ENCODE results near the gene USO1.

USO1 gene

DNA sequence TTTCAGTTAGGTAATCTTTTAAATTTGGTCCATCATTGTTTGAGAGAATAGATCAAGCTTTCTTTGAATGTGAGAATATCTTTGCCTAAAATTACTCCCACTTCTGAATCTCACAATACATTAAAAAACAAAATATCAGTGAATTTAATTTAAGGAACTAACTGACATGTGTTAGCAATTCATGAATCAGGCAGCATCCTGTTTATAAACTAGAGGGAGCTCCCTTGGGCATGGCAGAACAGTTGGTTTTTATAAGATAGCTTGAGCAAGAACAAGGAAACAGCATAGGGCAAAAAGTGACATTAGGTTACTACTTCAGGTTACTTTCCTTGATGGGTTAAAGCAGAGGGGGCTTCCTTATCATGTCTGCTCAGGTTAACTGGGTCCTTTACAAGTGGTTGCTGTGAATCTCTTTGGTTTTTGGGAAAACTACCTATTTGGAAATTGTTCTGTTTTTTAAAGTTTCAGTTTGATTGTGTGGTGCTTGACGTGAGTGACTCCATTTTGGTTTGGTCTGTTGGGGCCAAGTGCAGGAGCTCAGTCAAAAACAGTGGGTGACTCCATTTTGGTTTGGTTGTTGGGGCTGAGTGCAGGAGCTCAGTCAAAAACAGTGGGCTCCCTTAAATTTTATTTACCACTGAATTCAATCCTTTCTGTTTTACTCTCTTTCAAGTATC lies 109.9 kb downstream of the USO1 start:
- no peak overlapping the region for H3K4me3 ChIP-seq (ENCODE audit: low read depth, low read length)
- TF ChIP-seq, protein P1, sequence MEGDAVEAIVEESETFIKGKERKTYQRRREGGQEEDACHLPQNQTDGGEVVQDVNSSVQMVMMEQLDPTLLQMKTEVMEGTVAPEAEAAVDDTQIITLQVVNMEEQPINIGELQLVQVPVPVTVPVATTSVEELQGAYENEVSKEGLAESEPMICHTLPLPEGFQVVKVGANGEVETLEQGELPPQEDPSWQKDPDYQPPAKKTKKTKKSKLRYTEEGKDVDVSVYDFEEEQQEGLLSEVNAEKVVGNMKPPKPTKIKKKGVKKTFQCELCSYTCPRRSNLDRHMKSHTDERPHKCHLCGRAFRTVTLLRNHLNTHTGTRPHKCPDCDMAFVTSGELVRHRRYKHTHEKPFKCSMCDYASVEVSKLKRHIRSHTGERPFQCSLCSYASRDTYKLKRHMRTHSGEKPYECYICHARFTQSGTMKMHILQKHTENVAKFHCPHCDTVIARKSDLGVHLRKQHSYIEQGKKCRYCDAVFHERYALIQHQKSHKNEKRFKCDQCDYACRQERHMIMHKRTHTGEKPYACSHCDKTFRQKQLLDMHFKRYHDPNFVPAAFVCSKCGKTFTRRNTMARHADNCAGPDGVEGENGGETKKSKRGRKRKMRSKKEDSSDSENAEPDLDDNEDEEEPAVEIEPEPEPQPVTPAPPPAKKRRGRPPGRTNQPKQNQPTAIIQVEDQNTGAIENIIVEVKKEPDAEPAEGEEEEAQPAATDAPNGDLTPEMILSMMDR (conservative IDR thresholded peaks at IDR 0.05; ENCODE audit: low read depth, low read length) = no peak
- DNase-seq (ENCODE audit: low read depth) = no peak

DNA sequence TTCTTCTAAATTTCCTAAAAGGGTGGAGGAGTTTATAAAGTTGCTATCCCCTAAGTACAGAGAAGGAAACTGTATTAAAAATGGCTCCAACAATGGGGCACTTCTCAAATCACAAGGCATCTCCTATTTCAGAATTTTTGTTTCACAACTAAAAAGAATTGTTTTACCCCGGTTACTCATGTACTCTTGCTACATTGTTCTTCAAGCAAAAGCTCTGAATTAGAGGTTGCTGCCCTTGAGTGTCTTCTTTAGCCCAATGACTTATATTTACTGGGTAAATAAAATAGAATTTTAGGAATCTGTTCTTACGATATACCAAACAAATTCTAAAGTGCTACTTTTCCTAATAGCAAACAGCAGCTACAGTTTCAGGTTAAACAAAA lies 110.4 kb downstream of the USO1 start:
- TF ChIP-seq, protein P1 (conservative IDR thresholded peaks at IDR 0.05; ENCODE audit: low read depth, low read length) = no peak
- H3K4me3 ChIP-seq (ENCODE audit: low read depth, low read length) = no peak overlapping the region
- no peak for DNase-seq (ENCODE audit: low read depth)

DNA sequence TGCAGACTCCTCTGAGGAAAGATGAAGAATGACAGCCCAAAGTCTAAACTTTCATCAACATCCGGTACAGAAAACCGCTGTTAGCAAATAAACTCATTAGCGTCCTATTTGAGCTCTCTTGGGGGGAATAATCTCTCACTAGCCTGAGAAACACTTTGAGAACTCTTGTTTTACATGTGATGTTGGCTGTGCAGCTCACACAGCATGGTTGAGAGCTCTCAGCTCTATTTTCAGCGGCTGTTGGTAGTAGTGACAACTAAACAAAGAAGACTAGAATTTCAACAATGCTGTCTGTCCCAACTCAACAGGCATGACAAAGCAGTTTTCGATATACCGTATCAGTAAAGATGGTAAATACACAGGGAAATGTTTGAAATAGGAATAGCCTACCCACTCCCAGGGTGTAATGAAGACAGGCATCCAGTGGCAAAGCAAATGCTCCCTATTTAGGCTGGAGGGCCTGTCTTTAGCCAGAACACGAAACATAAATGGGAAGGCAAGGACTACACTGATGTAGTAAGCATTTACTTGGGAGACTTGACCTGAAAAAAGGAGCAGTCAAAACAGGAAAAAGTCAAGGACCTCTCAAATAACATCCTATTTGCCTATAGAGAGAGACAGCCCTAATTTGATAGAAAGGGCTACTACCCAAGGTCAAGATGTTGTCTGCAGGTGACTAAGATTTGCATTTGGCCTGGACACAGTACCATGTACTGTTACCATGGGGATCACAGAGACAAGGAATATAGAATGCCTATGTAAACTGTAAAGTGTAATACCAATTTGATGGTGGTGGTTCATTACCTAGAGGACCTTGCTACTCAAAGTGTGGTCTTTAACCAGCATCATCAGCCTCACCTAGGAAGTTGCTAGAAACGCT lies 117.5 kb downstream of the USO1 start:
- TF ChIP-seq, protein P1 (conservative IDR thresholded peaks at IDR 0.05; ENCODE audit: low read depth, low read length) = no peak
- no peak overlapping the region for H3K4me3 ChIP-seq (ENCODE audit: low read depth, low read length)
- peak; percentile 44 for DNase-seq (ENCODE audit: low read depth)

DNA sequence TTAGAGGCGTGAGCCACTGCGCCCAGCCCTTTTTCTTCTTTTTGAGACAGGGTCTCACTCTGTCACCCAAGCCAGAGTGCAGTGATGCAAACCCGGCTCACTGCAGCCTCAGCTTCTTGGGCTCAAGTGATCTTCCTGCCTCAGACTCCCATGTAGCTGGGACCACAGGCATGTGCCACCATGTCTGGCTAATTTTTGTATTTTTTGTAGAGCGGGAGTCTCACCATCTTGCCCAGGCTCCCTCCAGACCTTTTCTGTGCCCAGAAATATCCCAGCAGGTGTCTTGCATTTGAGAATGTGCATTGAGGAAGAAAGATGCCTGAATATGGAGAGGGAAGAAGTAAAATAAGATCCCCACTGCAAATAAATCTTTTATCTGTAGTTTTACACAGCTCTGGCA lies 119.2 kb downstream of the USO1 start:
- H3K4me3 ChIP-seq (ENCODE audit: low read depth, low read length) = no peak overlapping the region

DNA sequence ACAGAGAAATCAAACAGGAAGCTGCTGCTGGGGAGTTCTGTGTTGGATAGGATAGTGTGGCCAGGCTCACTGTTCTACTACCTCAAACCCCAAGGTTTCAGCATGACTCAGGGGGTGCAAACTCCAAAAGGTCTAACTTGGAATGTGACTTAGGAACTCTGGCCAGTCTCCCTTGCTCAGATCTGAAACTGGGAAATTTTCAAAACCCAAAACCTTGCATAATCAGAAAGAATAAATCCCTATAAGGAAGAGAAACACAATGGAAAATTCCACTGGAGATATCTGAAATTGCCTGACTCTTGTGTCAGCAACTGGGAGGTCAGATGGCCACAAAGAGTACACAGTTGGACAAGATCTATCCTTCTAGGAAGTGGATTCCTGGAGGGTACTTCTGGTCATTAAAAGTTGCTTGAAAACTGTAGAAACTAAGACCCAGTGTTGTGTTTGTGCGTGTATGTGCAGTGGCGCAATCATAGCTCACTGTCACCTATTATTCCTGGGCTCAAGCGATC lies 119.8 kb downstream of the USO1 start:
- peak; percentile 96 for DNase-seq (ENCODE audit: low read depth)
- H3K4me3 ChIP-seq (ENCODE audit: low read depth, low read length) = no peak overlapping the region

More for the DNA sequence above, 119.2 kb downstream of the USO1 start:
- TF ChIP-seq, protein P1 (conservative IDR thresholded peaks at IDR 0.05; ENCODE audit: low read depth, low read length) = no peak
- no peak for DNase-seq (ENCODE audit: low read depth)

DNA sequence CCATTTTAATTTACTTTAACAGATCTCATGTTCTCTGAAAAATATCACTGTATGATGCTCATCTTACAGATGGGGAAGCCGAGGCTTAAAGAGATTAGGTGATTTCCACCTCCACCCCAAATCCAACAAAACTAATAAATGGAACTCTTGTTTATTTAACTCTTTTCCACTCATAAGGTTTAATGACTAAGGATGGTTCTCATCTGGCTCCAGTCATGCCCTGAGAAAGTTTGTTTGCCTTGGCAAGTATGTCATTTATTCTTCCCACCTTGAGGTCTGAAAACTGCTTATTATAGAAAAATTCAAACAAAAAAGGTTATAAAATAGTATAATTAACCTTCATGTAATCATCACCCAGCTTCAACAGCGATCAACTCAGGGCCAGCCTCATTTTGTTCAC lies 121.6 kb downstream of the USO1 start:
- no peak for DNase-seq (ENCODE audit: low read depth)
- TF ChIP-seq, protein P1 (conservative IDR thresholded peaks at IDR 0.05; ENCODE audit: low read depth, low read length) = no peak

More for the DNA sequence above, 119.8 kb downstream of the USO1 start:
- TF ChIP-seq, protein P1 (conservative IDR thresholded peaks at IDR 0.05; ENCODE audit: low read depth, low read length) = no peak

More for the DNA sequence above, 121.6 kb downstream of the USO1 start:
- H3K4me3 ChIP-seq (ENCODE audit: low read depth, low read length) = no peak overlapping the region

Measured in choroid plexus epithelial cell (primary cell).